ENCODE results near the gene OR52D1.

- TF ChIP-seq, protein P1, sequence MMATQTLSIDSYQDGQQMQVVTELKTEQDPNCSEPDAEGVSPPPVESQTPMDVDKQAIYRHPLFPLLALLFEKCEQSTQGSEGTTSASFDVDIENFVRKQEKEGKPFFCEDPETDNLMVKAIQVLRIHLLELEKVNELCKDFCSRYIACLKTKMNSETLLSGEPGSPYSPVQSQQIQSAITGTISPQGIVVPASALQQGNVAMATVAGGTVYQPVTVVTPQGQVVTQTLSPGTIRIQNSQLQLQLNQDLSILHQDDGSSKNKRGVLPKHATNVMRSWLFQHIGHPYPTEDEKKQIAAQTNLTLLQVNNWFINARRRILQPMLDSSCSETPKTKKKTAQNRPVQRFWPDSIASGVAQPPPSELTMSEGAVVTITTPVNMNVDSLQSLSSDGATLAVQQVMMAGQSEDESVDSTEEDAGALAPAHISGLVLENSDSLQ (IDR thresholded peaks at IDR 0.05) = no peak
- TF ChIP-seq LEF1 (IDR thresholded peaks at IDR 0.05; ENCODE audit: borderline replicate concordance) (no peak), ARNT (IDR thresholded peaks at IDR 0.05) (no peak), SP1 (IDR thresholded peaks at IDR 0.05) (no peak), NFRKB (IDR thresholded peaks at IDR 0.05) (no peak), FOXK2 (IDR thresholded peaks at IDR 0.05) (no peak), BHLHE40 (IDR thresholded peaks at IDR 0.05; ENCODE audit: borderline replicate concordance) (no peak), TARDBP (IDR thresholded peaks at IDR 0.05) (no peak), FOXM1 (IDR thresholded peaks at IDR 0.05; ENCODE audit: borderline replicate concordance) (no peak), CTBP1 (IDR thresholded peaks at IDR 0.05; ENCODE audit: borderline replicate concordance) (no peak), FOXA1 (IDR thresholded peaks at IDR 0.05) (no peak), L3MBTL2 (conservative IDR thresholded peaks at IDR 0.05) (no peak)
These were observed 39.5 kb upstream of the OR52D1 start, which contains the start of gene OR51I2 for GRCh38 chr11:5449023-5449422.

All from HEK293T (cell line).